HCT116 (cell line): ENCODE measurements around the gene SPIN1. TPM values are rescaled to one million over a fixed set of nuclear protein-coding genes. Genes with fewer than 3 reads are reported as not detected.
"Not testable (repeated sequence)": the region's sequence is repeated elsewhere in the genome, so short reads cannot be mapped to it uniquely, and the experiment has no call there.

Source experiments
- ATAC-seq: fragments of 200-7000 bp; cut with Tn5 transposase; 2 replicates; pipeline ENCODE4 v1.9.1; 2020; ENCODE audit warnings: mild to moderate bottlenecking, moderate library complexity
- BruUV-seq: library from RNA; stranded (reverse); fragments of 400-500 nt; replicated peaks from 2 replicates; lab custom pipeline; 2021; lab: Mats Ljungman, UMichigan
- CTCF ChIA-PET: fragments of 300-600 bp; sonication (Branson Sonifier 250); formaldehyde crosslinking; loops from one replicate; lab custom pipeline; 2021; ENCODE audit warnings: antibody characterized with exemption; lab: Charles Lee
- POLR2A ChIA-PET: fragments of 300-600, 350-600 bp; sonication (Branson Sonifier 250); formaldehyde crosslinking; loops from one replicate; lab custom pipeline; 2021; ENCODE audit warnings: antibody characterized with exemption; lab: Charles Lee
- RAD21 ChIA-PET, 2 experiments: fragments of 300-600 bp; sonication (Branson Sonifier 250); formaldehyde crosslinking; loops; one replicate each; lab custom pipeline; 2023; ENCODE audit warnings: low total read pairs in 2 of 2; ENCODE audit not compliant: uncharacterized antibody in 2 of 2, unreplicated experiment in 2 of 2, low non-redundant PET in 1 of 2; lab: Charles Lee
- DNase-seq: peaks from one replicate; pipeline ENCODE4 v3.0.0-alpha.2; 2010; ENCODE audit warnings: low read depth, low spot score
- H2AFZ ChIP-seq: fragments of 200-600 bp; shearing (Covaris generic), sonication (generic); 2 replicates; pipeline ENCODE4 v1.6.1; 2017; ENCODE audit warnings: low read depth, mixed run types, mixed read lengths, antibody characterized with exemption, low read length; ENCODE audit not compliant: poor library complexity, severe bottlenecking
- H3K27ac ChIP-seq: 2 replicates; pipeline ENCODE4 v1.5.1; 2012; ENCODE audit warnings: low read depth, low read length
- H3K27me3 ChIP-seq: fragments of 200-600 bp; sonication (generic); 2 replicates; pipeline ENCODE4 v1.6.1; 2016; ENCODE audit warnings: mixed run types, low read length, mixed read lengths; ENCODE audit not compliant: insufficient read depth
- H3K36me3 ChIP-seq, 2 experiments: fragments of 200-500 bp in 1 of 2; fragments of 200-600 bp in 1 of 2; sonication (Bioruptor generic) in 1 of 2; sonication (generic) in 1 of 2; 2 replicates each; pipeline versions ENCODE4 v1.5.1 to v1.6.1; 2014 to 2016; ENCODE audit warnings: low read length in 2 of 2, inconsistent platforms in 1 of 2, mixed read lengths in 1 of 2, mixed run types in 1 of 2; ENCODE audit not compliant: insufficient read depth in 2 of 2, control insufficient read depth in 1 of 2
- H3K4me1 ChIP-seq, 2 experiments: fragments of 200-600 bp in 1 of 2; sonication (generic) in 1 of 2; 2 replicates each; pipeline versions ENCODE4 v1.5.1 to v1.6.1; 2012 to 2017; ENCODE audit warnings: low read length in 2 of 2, inconsistent platforms in 1 of 2, mild to moderate bottlenecking in 1 of 2, mixed read lengths in 1 of 2, mixed run types in 1 of 2, moderate library complexity in 1 of 2; ENCODE audit not compliant: insufficient read depth in 2 of 2, control insufficient read depth in 1 of 2
- H3K4me2 ChIP-seq: fragments of 200-600 bp; sonication (generic); 2 replicates; pipeline ENCODE4 v1.6.1; 2017; ENCODE audit warnings: mixed run types, low read length, mixed read lengths
- H3K4me3 ChIP-seq, 2 experiments: fragments of 200-600 bp in 1 of 2; sonication (generic) in 1 of 2; replicated peaks in 1 of 2; 2 replicates each; pipeline ENCODE4 v1.5.1; 2011 to 2016; ENCODE audit warnings: low read length in 2 of 2, control low read depth in 1 of 2, low read depth in 1 of 2, mild to moderate bottlenecking in 1 of 2, mixed read lengths in 1 of 2, mixed run types in 1 of 2
- H3K79me2 ChIP-seq: fragments of 200-600 bp; sonication (generic); 2 replicates; pipeline ENCODE4 v1.6.1; 2017; ENCODE audit warnings: mild to moderate bottlenecking, mixed run types, low read length, moderate library complexity, mixed read lengths; ENCODE audit not compliant: insufficient read depth
- H3K9ac ChIP-seq: fragments of 200-600 bp; sonication (generic); 2 replicates; pipeline ENCODE4 v1.6.1; 2016; ENCODE audit warnings: low read length, mixed read lengths
- H3K9me2 ChIP-seq: fragments of 200-600 bp; sonication (generic), shearing (Covaris generic); 2 replicates; pipeline ENCODE4 v1.6.1; 2017; ENCODE audit warnings: mixed run types, mild to moderate bottlenecking, moderate library complexity; ENCODE audit not compliant: insufficient read depth
- H3K9me3 ChIP-seq, 2 experiments: fragments of 200-500 bp in 1 of 2; fragments of 200-600 bp in 1 of 2; sonication (Bioruptor generic) in 1 of 2; sonication (generic) in 1 of 2; 2 replicates each; pipeline ENCODE4 v1.6.1; 2014 to 2017; ENCODE audit warnings: low read length in 2 of 2, mixed read lengths in 2 of 2, inconsistent platforms in 1 of 2, low read depth in 1 of 2, mild to moderate bottlenecking in 1 of 2, mixed run types in 1 of 2, moderate library complexity in 1 of 2; ENCODE audit not compliant: control insufficient read depth in 1 of 2, insufficient read depth in 1 of 2
- H4K20me1 ChIP-seq: fragments of 200-600 bp; sonication (generic), shearing (Covaris generic); 2 replicates; pipeline ENCODE4 v1.6.1; 2017; ENCODE audit warnings: mixed run types, mild to moderate bottlenecking, moderate library complexity; ENCODE audit not compliant: insufficient read depth
- CEBPB ChIP-seq: IDR thresholded peaks from 2 replicates; pipeline ENCODE4 v1.6.1; 2012; ENCODE audit warnings: low read depth
- EGR1 ChIP-seq: IDR thresholded peaks from 2 replicates; pipeline ENCODE4 v1.6.1; 2012; ENCODE audit warnings: low read depth
- ELF1 ChIP-seq: IDR thresholded peaks from 2 replicates; pipeline ENCODE4 v1.6.1; 2012; ENCODE audit warnings: low read depth, borderline replicate concordance
- FOSL1 ChIP-seq: IDR thresholded peaks from 2 replicates; pipeline ENCODE4 v1.6.1; 2012; ENCODE audit warnings: low read depth
- JUND ChIP-seq: IDR thresholded peaks from 2 replicates; pipeline ENCODE4 v1.6.1; 2012
- POLR2A ChIP-seq: IDR thresholded peaks from 2 replicates; pipeline ENCODE4 v1.7.0; 2011; ENCODE audit warnings: borderline replicate concordance; ENCODE audit not compliant: insufficient read depth, insufficient read length; ENCODE audit errors: extremely low read depth
- RAD21 ChIP-seq: IDR thresholded peaks from 2 replicates; pipeline ENCODE4 v1.6.1; 2012; ENCODE audit warnings: low read depth, mild to moderate bottlenecking
- SP1 ChIP-seq: IDR thresholded peaks from 2 replicates; pipeline ENCODE4 v1.6.1; 2012; ENCODE audit warnings: low read depth
- SRF ChIP-seq: IDR thresholded peaks from 2 replicates; pipeline ENCODE4 v1.6.1; 2012; ENCODE audit warnings: low read depth
- TCF7L2 ChIP-seq: IDR thresholded peaks from 2 replicates; pipeline ENCODE4 v1.7.0; 2011; ENCODE audit warnings: borderline replicate concordance, inconsistent platforms; ENCODE audit not compliant: insufficient read depth, insufficient read length; ENCODE audit errors: extremely low read depth
- YY1 ChIP-seq: IDR thresholded peaks from 2 replicates; pipeline ENCODE4 v1.6.1; 2011; ENCODE audit warnings: low read length, low read depth, moderate library complexity, mild to moderate bottlenecking; ENCODE audit not compliant: insufficient replicate concordance; ENCODE audit errors: extremely low read depth
- ZFX ChIP-seq: fragments of 450-650 bp; IDR thresholded peaks from 2 replicates; pipeline ENCODE4 v1.6.1; 2017
- intact Hi-C: fragments of 100-400 bp; cut with micrococcal nuclease; formaldehyde crosslinking; loops from 2 replicates; pipeline ENCODE4 v1.10.0; 2022
- total RNA-seq: library from RNA; stranded (reverse); gene quantifications from one replicate; pipeline ENCODE4 v1.2.1, GENCODE V29; 2021; ENCODE audit not compliant: unreplicated experiment
- TF ChIP-seq, protein P1 (sequence below), 3 experiments: fragments of 200-600 bp in 1 of 3; sonication (generic) in 1 of 3; IDR thresholded peaks in 2 of 3; conservative IDR thresholded peaks in 1 of 3; 2 replicates each; pipeline ENCODE4 v1.5.1; 2012 to 2017; ENCODE audit warnings: low read depth in 2 of 3, low read length in 2 of 3, antibody characterized with exemption in 1 of 3, borderline replicate concordance in 1 of 3, control low read depth in 1 of 3, mild to moderate bottlenecking in 1 of 3, mixed read lengths in 1 of 3, mixed run types in 1 of 3, moderate library complexity in 1 of 3; ENCODE audit not compliant: insufficient read depth in 1 of 3
- TF ChIP-seq, protein P2 (sequence below): IDR thresholded peaks from 2 replicates; pipeline ENCODE4 v1.6.1; 2012

Gene SPIN1
- total RNA-seq, 1 experiment from 2014 or later = 74.0 TPM

DNA sequence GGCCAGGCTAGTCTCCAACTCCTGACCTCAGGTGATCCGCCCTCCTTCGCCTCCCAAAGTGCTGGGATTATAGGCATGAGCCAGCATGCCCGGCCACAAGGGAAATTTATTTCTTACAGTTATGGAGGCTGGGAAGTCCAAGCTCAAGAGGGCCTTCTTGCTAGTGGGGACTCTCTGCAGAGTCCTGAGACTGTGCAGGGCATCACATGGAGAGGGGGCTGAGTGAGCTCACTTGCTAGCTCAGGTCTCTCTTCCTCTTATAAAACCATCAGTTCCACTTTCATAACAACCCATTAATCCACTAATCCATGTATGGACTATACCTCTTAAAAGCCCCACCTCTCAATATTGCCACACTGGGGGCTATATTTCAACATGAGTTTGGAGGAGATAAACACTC lies 5.1 kb upstream of the SPIN1 start:
- no peak overlapping the region for H3K9ac ChIP-seq
- BruUV-seq = no TSS peak
- intact Hi-C loops = loop anchor here (10.0 kb wide), 1 partner anchor 428 kb away; a partner anchor contains a TSS
- ChIA-PET RAD21 (no interaction called here), CTCF (no interaction called here), POLR2A (no interaction called here)
- H3K79me2 ChIP-seq = peaks cover 15% of the 10 kb centered on the region; the same call in 1 of the 2 replicates
- H3K36me3 ChIP-seq = no peaks in the 10 kb centered on the region
- H2AFZ ChIP-seq = no peak overlapping the region
- no peaks in the 10 kb centered on the region for H3K9me2 ChIP-seq
- TF ChIP-seq JUND (no peak), FOSL1 (no peak), CEBPB (no peak), ELF1 (no peak), SP1 (no peak), EGR1 (no peak), YY1 (no peak), ZFX (no peak), SRF (no peak), TCF7L2 (no peak), RAD21 (no peak), POLR2A (no peak)
- TF ChIP-seq, protein P1, sequence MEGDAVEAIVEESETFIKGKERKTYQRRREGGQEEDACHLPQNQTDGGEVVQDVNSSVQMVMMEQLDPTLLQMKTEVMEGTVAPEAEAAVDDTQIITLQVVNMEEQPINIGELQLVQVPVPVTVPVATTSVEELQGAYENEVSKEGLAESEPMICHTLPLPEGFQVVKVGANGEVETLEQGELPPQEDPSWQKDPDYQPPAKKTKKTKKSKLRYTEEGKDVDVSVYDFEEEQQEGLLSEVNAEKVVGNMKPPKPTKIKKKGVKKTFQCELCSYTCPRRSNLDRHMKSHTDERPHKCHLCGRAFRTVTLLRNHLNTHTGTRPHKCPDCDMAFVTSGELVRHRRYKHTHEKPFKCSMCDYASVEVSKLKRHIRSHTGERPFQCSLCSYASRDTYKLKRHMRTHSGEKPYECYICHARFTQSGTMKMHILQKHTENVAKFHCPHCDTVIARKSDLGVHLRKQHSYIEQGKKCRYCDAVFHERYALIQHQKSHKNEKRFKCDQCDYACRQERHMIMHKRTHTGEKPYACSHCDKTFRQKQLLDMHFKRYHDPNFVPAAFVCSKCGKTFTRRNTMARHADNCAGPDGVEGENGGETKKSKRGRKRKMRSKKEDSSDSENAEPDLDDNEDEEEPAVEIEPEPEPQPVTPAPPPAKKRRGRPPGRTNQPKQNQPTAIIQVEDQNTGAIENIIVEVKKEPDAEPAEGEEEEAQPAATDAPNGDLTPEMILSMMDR (IDR thresholded peaks at IDR 0.05 in 2 of 3, conservative IDR thresholded peaks at IDR 0.05 in 1 of 3; ENCODE audit: borderline replicate concordance in 1 of 3, insufficient read depth in 1 of 3, low read depth in 2 of 3, low read length in 2 of 3) = no peak
- TF ChIP-seq, protein P2, sequence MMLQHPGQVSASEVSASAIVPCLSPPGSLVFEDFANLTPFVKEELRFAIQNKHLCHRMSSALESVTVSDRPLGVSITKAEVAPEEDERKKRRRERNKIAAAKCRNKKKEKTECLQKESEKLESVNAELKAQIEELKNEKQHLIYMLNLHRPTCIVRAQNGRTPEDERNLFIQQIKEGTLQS = no peak
- H4K20me1 ChIP-seq = no peaks in the 10 kb centered on the region
- H3K4me3 ChIP-seq = no peak overlapping the region
- peaks cover 6 to 27% of the 10 kb centered on the region in 2 experiments for H3K4me1 ChIP-seq
- H3K4me2 ChIP-seq = no peak overlapping the region
- H3K27me3 ChIP-seq = no peaks in the 10 kb centered on the region
- no peak overlapping the region for H3K27ac ChIP-seq
- no peak for DNase-seq
- H3K9me3 ChIP-seq = no peaks in the 10 kb centered on the region
- ATAC-seq = no peak

DNA sequence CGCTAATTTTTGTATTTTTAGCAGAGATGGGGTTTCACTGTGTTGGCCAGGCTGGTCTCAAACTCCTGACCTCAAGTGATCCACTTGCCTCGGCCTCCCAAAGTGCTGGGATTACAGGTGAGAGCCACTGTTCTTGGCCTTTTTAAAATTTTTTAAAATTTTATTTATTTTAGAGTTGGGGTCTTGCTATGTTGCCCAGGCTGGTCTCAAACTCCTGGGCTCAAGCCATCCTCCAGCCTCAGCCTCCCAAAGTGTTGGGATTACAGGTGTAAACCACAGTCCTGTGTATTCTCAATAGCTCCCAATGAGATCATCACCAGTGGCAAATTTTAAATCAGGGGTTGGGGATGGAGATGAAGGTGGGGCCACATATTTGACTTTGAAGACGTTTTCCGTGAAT lies 2.1 kb upstream of the SPIN1 start:
- Histone ChIP-seq H3K4me3 (0 out of 4 replicates have a peak overlapping the region, but pooled peaks of 1 of the 2 experiments have one; percentile 84), H3K4me2 (peak overlapping the region; percentile 94), H3K4me1 (peaks cover 12 to 33% of the 10 kb centered on the region in 2 experiments), H3K79me2 (peaks cover 37% of the 10 kb centered on the region)
- POLR2A ChIA-PET, H3K27ac ChIP-seq, H3K9me2 ChIP-seq, DNase-seq, H3K36me3 ChIP-seq, H3K27me3 ChIP-seq, CTCF ChIA-PET, RAD21 ChIA-PET, ATAC-seq, H4K20me1 ChIP-seq, H3K9me3 ChIP-seq, H2AFZ ChIP-seq, H3K9ac ChIP-seq, BruUV-seq: not testable (repeated sequence)
- intact Hi-C loops = loop anchor here (5.0 to 10.0 kb wide), 2 partner anchors 109 to 431 kb away; a partner anchor contains a TSS
